Panc1 (cell line): ENCODE results near the gene KLK15.

Experiments used
- CTCF ChIP-seq: fragments of 450-650 bp; IDR thresholded peaks from 2 replicates; pipeline ENCODE4 v1.5.1; 2017; ENCODE audit warnings: mild to moderate bottlenecking
- POLR2AphosphoS5 ChIP-seq: IDR thresholded peaks from 2 replicates; pipeline ENCODE4 v1.6.1; 2012; ENCODE audit warnings: mild to moderate bottlenecking, low read depth, low read length, moderate library complexity

DNA sequence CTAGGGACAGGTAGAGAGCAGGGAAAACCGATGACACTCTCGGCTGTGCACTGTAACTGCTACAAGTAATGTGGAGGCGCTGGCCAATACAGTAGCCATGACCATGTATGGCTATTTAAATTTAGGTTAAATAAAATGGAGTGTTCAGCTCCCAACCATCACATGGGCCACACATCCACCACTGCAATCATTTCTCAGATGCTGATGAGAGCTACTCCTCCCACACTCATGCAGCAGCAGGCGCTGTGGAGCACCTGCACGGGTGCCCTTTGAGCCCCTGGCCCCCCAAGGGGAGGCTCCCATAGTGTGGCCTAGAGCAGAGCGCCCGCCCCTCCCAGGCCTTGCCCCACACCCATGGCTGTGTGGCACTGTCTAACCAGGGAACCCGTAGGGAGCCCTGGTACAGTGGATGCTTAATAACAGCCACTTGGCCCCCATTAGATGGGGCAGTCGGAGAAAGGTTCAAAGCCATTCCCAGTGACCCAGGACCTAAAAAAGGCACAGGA, 37.2 kb downstream of the KLK15 start:
- no peak for TF ChIP-seq CTCF
- peak; percentile 69 for TF ChIP-seq POLR2AphosphoS5
